IPS-11a (cell line): ENCODE data around the gene NLN.
"Not testable (repeated sequence)": the region's sequence is repeated elsewhere in the genome, so short reads cannot be mapped to it uniquely, and the experiment has no call there.

Experiments used
- H3K4me3 ChIP-seq: one replicate; pipeline ENCODE4 v1.5.1; 2013; ENCODE audit warnings: low read depth, low read length, control low read depth

NLN gene

GRCh38 chr5:65866837-65867521 is 145.0 kb downstream of the NLN start:
- no peak overlapping the region for H3K4me3 ChIP-seq

- H3K4me3 ChIP-seq = no peak overlapping the region
These were observed 145.7 kb downstream of the NLN start for GRCh38 chr5:65867542-65868195.

DNA sequence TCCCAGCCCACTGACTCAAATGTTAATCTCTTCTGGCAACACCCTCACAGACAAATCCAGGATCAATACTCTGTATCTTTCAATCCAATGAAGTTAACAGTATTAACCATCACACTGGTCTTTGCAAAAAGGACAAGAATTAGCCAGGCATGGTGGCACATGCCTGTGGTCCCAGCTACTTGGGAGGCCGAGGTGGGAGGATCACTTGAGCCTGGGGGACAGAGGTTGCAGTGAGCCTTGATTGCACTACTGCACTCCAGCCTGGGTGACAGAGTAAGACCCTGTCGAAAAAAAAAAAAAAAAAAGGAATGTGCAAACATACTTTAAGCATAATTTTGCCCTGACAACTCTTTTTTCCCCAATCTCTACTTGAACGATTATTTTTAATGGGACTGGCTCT is 146.5 kb downstream of the NLN start:
- no peak overlapping the region for H3K4me3 ChIP-seq

DNA sequence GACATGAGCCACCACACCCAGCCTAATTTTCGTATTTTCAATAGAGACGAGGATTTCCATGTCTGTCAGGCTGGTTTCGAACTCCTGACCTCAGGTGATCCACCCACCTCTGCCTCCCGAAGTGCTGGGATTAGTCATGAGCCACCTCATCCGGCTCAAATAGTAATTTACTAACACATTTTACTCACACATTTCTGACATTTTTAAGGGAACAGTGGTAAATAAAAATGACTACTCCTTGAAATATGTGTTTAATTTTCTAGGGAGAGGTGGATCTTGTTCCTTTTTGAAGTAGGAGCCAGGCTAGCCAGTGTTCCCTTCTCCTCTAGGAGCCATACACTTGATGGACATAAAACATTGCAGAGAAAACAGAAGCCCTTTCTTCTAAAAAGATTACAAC is 149.2 kb downstream of the NLN start:
- no peak overlapping the region for H3K4me3 ChIP-seq

DNA sequence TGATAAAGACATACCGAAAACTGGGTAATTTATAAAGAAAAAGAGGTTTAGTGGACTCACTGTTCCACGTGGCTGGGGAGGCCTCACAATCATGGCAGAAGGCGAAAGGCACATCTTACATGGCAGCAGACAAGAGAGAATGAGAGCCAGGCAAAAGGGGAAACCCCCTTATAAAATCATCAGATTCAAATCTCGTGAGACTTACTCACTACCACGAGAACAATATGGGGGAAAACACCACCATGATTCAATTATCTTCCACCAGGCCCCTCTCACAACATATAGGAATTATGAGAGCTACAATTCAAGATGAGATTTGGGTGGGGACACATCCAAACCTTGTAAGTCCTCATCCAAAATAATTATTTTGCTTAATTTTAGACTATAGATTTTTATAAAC is 149.8 kb downstream of the NLN start:
- H3K4me3 ChIP-seq = not testable (repeated sequence)

- H3K4me3 ChIP-seq = no peak overlapping the region
These were observed 151.3 kb downstream of the NLN start for GRCh38 chr5:65873181-65873750.

GRCh38 chr5:65874241-65874640 is 152.2 kb downstream of the NLN start:
- no peak overlapping the region for H3K4me3 ChIP-seq

DNA sequence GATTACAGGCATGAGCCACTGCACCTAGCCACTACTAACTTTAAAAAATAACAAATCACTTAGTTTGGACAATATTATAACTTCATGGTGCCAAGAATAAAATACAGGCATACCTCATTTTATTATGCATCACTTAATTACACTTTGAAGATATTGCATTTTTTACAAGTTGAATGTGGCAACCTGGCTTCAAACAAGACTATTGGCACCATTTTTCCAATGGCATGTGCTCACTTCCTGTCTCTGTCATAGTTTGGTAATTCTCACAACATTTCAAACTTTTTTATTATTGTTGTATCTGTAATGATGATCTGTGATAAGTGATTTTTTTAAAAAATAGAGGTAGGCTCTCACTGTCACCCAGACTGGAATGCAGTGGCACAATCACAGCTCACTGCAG is 154.5 kb downstream of the NLN start:
- H3K4me3 ChIP-seq = no peak overlapping the region

GRCh38 chr5:65876970-65877369 is 155.0 kb downstream of the NLN start:
- H3K4me3 ChIP-seq = no peak overlapping the region
